Smooth muscle cell (in vitro differentiated cells): ENCODE measurements around the gene SHLD1. TPM values are rescaled to one million over a fixed set of nuclear protein-coding genes. Genes with fewer than 3 reads are reported as not detected.

Source experiments
- DNase-seq: peaks from one replicate; lab custom pipeline; 2025; ENCODE audit not compliant: unreplicated experiment; lab: John Stamatoyannopoulos, UW
- H2AFZ ChIP-seq: fragments of 200-600 bp; sonication (generic); 2 replicates; pipeline ENCODE4 v1.6.0; 2016; ENCODE audit warnings: antibody characterized with exemption, low read depth, mild to moderate bottlenecking
- H3F3A ChIP-seq: fragments of 200-600 bp; sonication (generic); 2 replicates; pipeline ENCODE4 v1.6.0; 2017; ENCODE audit warnings: antibody characterized with exemption, low read depth
- H3K27ac ChIP-seq: fragments of 200-600 bp; sonication (generic); 2 replicates; pipeline ENCODE4 v1.5.1; 2016; ENCODE audit warnings: low read depth, mild to moderate bottlenecking
- H3K27me3 ChIP-seq: fragments of 200-600 bp; sonication (generic); 2 replicates; pipeline ENCODE4 v1.6.1; 2016; ENCODE audit warnings: low read depth, mild to moderate bottlenecking
- H3K36me3 ChIP-seq: fragments of 200-600 bp; sonication (generic); 2 replicates; pipeline ENCODE4 v1.5.1; 2016; ENCODE audit warnings: low read depth
- H3K4me1 ChIP-seq: fragments of 200-600 bp; sonication (generic); 2 replicates; pipeline ENCODE4 v1.5.1; 2016; ENCODE audit warnings: low read depth
- H3K4me2 ChIP-seq: fragments of 200-600 bp; sonication (generic); 2 replicates; pipeline ENCODE4 v1.6.0; 2016; ENCODE audit warnings: mild to moderate bottlenecking
- H3K4me3 ChIP-seq: fragments of 200-600 bp; sonication (generic); 2 replicates; pipeline ENCODE4 v1.5.1; 2016; ENCODE audit warnings: mild to moderate bottlenecking
- H3K79me2 ChIP-seq: fragments of 200-600 bp; sonication (generic); 2 replicates; pipeline ENCODE4 v1.6.0; 2016; ENCODE audit warnings: low read depth, mild to moderate bottlenecking
- H3K9ac ChIP-seq: fragments of 200-600 bp; sonication (generic); 2 replicates; pipeline ENCODE4 v1.6.0; 2016; ENCODE audit warnings: low read depth
- H3K9me3 ChIP-seq: fragments of 200-600 bp; sonication (generic); replicated peaks from 2 replicates; pipeline ENCODE4 v1.5.1; 2016; ENCODE audit warnings: low read depth
- H4K20me1 ChIP-seq: fragments of 200-600 bp; sonication (generic); 2 replicates; pipeline ENCODE4 v1.6.0; 2016; ENCODE audit warnings: low read depth
- CTCF ChIP-seq: fragments of 200-600 bp; sonication (generic); IDR thresholded peaks from 2 replicates; pipeline ENCODE4 v1.5.1; 2017; ENCODE audit warnings: borderline replicate concordance, mild to moderate bottlenecking, antibody characterized with exemption; ENCODE audit not compliant: insufficient read depth, poor library complexity, severe bottlenecking
- WGBS: methylation state at CpG from one replicate; pipeline ENCODE4 v1.1.7; 2016; ENCODE audit warnings: low lambda C conversion rate; 5-methylcytosine and 5-hydroxymethylcytosine counted together
- polyA plus RNA-seq: library from polyadenylated mRNA; unstranded; fragments of >200 nt; fragmentation: Nextera tagmentation; extraction: Ambion mirVana; gene quantifications from 2 replicates; pipeline ENCODE4 v1.2.1, GENCODE V29; 2016
- total RNA-seq: library from RNA; depleted of rRNA; stranded (reverse); fragments of >200 nt; gene quantifications from 2 replicates; pipeline ENCODE4 v1.2.3, GENCODE V29; 2014

The SHLD1 gene
- total and polyA plus RNA-seq, 2 experiments from 2014 or later, result 3.3 to 3.7 TPM

GRCh38 chr20:5706797-5707196, 43.4 kb upstream of the SHLD1 start:
- H3K4me1 ChIP-seq, result no peaks in the 10 kb centered on the region
- no peaks in the 10 kb centered on the region for H3K9me3 ChIP-seq
- no peak overlapping the region for H3K4me2 ChIP-seq
- no peak overlapping the region for H3K4me3 ChIP-seq
- peaks cover 2% of the 10 kb centered on the region for H3K27me3 ChIP-seq
- H4K20me1 ChIP-seq, result no peaks in the 10 kb centered on the region
- no peak for DNase-seq
- 91% methylated on average over 9 of the region's 9 CpGs for WGBS
- H2AFZ ChIP-seq, result no peak overlapping the region
- no peaks in the 10 kb centered on the region for H3K36me3 ChIP-seq
- TF ChIP-seq CTCF, result no peak
- no peak overlapping the region for H3K27ac ChIP-seq
- no peak overlapping the region for H3K9ac ChIP-seq
- no peaks in the 10 kb centered on the region for H3F3A ChIP-seq
- H3K79me2 ChIP-seq, result no peaks in the 10 kb centered on the region

GRCh38 chr20:5710551-5710950, 39.6 kb upstream of the SHLD1 start:
- Histone ChIP-seq H3K79me2 (no peaks in the 10 kb centered on the region), H3K36me3 (no peaks in the 10 kb centered on the region), H3K4me3 (no peak overlapping the region), H2AFZ (no peak overlapping the region), H3K4me1 (no peaks in the 10 kb centered on the region), H3K27me3 (peaks cover 2% of the 10 kb centered on the region), H3K27ac (no peak overlapping the region), H3K9me3 (no peaks in the 10 kb centered on the region), H3K9ac (no peak overlapping the region), H3F3A (no peaks in the 10 kb centered on the region), H3K4me2 (no peak overlapping the region), H4K20me1 (no peaks in the 10 kb centered on the region)
- WGBS, result 81% methylated on average over 3 of the region's 3 CpGs
- DNase-seq, result no peak
- no peak for TF ChIP-seq CTCF

GRCh38 chr20:5714261-5715041, 35.8 kb upstream of the SHLD1 start:
- 72% methylated on average over 4 of the region's 4 CpGs for WGBS
- Histone ChIP-seq H3K27me3 (peaks cover 2% of the 10 kb centered on the region), H3F3A (no peaks in the 10 kb centered on the region), H3K4me3 (no peak overlapping the region), H3K27ac (no peak overlapping the region), H3K36me3 (no peaks in the 10 kb centered on the region), H3K9me3 (no peaks in the 10 kb centered on the region), H2AFZ (no peak overlapping the region), H3K79me2 (no peaks in the 10 kb centered on the region), H3K4me1 (no peaks in the 10 kb centered on the region), H4K20me1 (no peaks in the 10 kb centered on the region), H3K4me2 (no peak overlapping the region), H3K9ac (no peak overlapping the region)
- DNase-seq, result no peak
- TF ChIP-seq CTCF, result no peak
